T-helper 17 cell (primary cell): ENCODE measurements around the gene DHX30. TPM values are rescaled to one million over a fixed set of nuclear protein-coding genes. Genes with fewer than 3 reads are reported as not detected.

ENCODE experiments used
- ATAC-seq: fragments of 150-1000 bp; cut with Tn5 transposase; 2 replicates; pipeline ENCODE4 v1.10.0; 2021; ENCODE audit warnings: mild to moderate bottlenecking, moderate library complexity
- DNase-seq, 3 donors: peaks; one replicate each; pipeline versions ENCODE4 v3.0.0 to v3.0.0-alpha.2; 2020 to 2021
- H3K9me3 ChIP-seq: one replicate; pipeline ENCODE4 v1.7.0; 2013; ENCODE audit warnings: low read length, mild to moderate bottlenecking; ENCODE audit not compliant: control insufficient read depth, poor library complexity, severe bottlenecking
- H3K27ac Mint-ChIP-seq: one replicate; pipeline ENCODE4 v1.8.0; 2022; ENCODE audit warnings: mild to moderate bottlenecking, moderate library complexity, mixed read lengths
- H3K27me3 Mint-ChIP-seq: one replicate; pipeline ENCODE4 v1.8.0; 2022; ENCODE audit warnings: mixed read lengths
- H3K36me3 Mint-ChIP-seq: one replicate; pipeline ENCODE4 v1.8.0; 2022; ENCODE audit warnings: low read depth, mixed read lengths
- H3K4me1 Mint-ChIP-seq: one replicate; pipeline ENCODE4 v1.8.0; 2022; ENCODE audit warnings: mild to moderate bottlenecking, mixed read lengths
- H3K4me3 Mint-ChIP-seq: one replicate; pipeline ENCODE4 v1.8.0; 2022; ENCODE audit warnings: mild to moderate bottlenecking, moderate library complexity, mixed read lengths
- total RNA-seq, 4 donors: library from RNA in 2 of 4; stranded (reverse) in 2 of 4; gene quantifications; one replicate each; pipeline ENCODE4 v1.2.3 and lab custom pipeline; 2022 to 2026

DHX30 gene
- total RNA-seq, 2 donors from 2014 or later = 66.8 to 74.2 TPM

DNA sequence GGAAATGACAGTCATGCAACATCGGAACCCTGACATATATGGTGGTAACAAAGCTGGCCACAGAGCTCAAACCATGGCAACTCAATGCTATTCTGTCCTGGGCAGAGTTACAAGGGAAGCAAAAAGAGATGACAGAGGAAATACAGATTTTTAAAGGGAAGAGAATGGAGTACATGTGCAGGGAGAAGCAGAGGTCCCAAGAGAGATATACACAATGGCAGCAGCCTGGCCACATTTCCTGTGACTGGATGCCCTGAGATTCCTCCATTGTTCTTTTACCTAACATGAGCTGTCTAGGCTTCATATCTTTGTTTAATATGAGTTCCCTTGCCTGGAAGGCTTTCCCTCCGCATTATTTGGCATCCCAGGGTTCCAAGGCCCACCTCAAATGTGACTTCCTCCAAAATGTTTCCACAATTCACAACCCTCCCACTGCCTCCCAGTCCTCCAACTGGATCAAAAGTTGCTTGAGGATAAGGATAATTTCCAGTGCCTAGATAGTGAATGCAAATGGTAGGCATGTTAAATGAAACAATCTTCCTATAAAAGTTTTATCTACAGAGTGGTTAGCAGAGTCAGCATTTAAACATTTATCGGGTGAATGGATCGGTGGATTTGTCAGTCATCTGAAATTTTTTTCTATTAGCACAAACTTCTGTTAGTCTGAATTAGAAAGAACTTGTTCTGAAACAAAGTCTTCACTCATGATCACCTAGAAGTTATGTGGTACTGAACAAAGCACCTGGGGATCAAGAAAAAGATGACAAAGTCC, 86.2 kb downstream of the DHX30 start:
- H3K9me3 ChIP-seq = no peaks in the 10 kb centered on the region
- Mint-ChIP-seq H3K27me3 (no peaks in the 10 kb centered on the region), H3K27ac (no peak overlapping the region), H3K4me1 (peaks cover 15% of the 10 kb centered on the region), H3K4me3 (no peak overlapping the region), H3K36me3 (peaks cover 10% of the 10 kb centered on the region)
- no peak for ATAC-seq
- DNase-seq = no peak

DNA sequence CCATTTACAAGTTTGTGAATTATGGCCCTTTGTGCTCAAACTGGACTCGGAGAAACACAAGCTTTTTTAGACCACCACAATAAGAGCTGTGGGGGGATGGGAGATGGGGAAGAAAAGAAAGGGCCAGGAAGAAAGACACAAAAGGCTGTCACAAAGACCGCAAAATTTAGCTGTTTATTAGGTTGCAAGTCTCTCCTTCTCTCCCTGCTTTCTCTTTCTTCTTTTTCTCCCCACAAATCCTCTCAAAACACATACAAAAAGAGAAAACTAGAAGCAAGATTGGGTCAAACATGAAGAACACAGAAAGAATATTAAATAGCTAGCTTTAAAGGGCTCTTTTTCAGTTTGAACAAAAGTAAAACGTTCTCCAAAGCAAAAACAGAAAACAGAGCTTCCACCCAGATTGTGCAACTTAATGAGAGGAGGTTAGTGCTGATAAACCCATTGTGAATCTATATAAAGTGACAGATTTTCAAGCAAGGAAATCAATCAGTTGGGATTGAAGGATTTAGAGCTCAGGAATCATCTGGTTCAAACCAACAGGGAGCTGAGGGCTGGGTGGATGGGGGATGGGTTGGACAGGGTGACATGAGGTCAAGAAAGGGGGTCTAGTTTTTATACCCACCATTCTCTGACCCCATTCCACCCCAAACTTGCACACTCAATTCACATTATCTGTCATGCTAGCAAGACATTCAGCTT, 87.3 kb downstream of the DHX30 start:
- no peak for DNase-seq
- ATAC-seq = no peak
- H3K9me3 ChIP-seq = no peaks in the 10 kb centered on the region
- H3K4me3 Mint-ChIP-seq = no peak overlapping the region
- H3K27ac Mint-ChIP-seq = peak overlapping the region; percentile 41
- no peaks in the 10 kb centered on the region for H3K27me3 Mint-ChIP-seq
- peaks cover 8% of the 10 kb centered on the region for H3K36me3 Mint-ChIP-seq
- peaks cover 13% of the 10 kb centered on the region for H3K4me1 Mint-ChIP-seq

DNA sequence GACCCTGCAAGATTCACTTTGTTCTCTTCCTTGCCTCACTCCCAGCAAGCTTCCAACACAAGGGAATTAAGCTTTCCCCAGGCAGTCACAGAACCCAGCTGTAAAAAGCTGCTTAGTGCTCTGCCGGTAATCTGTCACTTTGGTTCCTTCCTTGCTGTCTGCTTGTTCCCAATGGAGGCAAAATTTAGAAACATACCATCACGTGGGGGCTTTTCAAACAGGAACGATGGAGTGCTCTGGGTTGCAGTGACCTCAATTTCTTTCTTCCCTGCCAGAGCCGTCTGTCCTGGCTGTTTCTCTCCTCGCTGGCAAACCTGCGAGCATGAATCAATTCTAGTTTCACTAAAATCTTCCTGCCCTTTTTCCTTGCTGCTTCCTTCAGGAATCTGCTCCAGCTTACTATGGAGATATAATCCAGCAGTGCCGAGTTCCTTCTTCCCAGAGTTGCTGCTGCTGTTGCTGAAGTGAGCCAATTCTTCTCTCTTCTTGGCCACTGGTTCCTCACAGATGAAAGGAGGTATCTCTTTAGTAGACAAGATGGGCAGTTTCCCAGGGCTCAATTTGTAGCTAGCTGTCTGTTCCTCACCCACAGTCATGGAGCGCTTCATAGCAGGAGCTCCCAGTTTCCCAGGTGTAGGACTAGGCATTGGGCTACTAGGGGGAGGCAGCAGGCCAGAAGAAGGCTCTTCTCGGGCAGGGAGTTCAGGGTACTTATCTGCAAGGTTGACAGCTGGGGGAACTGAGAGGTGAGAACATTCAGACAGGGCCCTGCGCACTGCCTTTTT, 88.1 kb downstream of the DHX30 start:
- Mint-ChIP-seq H3K27ac (no peak overlapping the region), H3K4me1 (peaks cover 15% of the 10 kb centered on the region), H3K27me3 (no peaks in the 10 kb centered on the region), H3K4me3 (no peak overlapping the region), H3K36me3 (peaks cover 8% of the 10 kb centered on the region)
- DNase-seq (no peak), ATAC-seq (no peak)
- H3K9me3 ChIP-seq = no peaks in the 10 kb centered on the region

DNA sequence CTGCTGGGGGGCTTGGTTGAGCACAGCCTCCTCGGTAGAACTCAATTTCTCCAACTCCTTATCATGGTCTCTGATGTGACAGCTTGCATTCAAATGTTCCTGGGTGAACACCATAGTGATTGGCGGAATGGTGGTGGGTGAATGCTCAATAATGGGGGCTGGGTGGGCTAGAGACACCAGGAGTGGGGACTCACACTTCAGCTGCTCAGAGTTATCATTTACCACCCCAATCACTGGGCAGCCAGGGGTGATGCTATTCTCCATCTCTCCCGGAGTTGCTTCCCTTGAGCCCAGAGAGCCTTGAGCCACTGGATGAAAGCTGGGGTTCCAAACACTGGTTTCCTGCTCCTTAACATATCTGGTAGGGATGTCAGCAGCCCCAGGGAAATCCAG, 88.7 kb downstream of the DHX30 start:
- H3K36me3 Mint-ChIP-seq = peaks cover 9% of the 10 kb centered on the region

DNA sequence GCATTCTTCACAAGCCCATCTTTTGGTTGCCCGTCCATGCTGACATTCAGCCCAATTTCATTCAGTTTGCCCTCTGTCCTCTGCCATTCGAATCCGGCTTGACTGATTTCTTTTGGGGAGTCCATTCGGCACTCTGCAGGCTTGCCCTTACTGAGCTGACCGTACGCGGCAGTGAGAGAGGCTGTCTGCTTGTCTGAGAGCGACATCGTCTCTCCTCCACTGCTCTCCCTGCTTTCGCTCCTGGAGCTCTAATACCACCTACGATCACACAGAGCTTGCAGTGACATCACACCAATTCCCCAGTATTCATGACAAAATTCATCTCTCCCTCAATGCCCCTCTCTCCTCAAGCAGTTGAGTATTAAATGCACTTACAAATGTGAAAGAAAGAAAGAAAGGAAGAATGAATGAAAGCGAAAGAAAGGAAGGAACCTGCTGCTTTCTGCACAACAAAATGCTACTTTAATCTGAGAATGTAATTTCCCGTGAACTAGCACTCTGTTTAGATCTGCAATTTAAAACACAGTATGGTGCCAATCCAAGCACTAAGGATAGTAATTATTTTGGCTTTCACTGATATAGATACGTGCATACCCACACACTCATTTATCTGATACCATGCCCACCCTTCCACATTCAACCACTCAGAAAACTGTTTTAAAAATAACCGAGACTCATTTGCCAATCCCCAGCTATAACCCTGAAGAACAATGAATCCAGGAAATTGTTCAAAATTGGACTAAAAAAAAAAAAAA, 89.5 kb downstream of the DHX30 start:
- no peak for ATAC-seq
- no peak for DNase-seq
- H3K27me3 Mint-ChIP-seq = no peaks in the 10 kb centered on the region
- H3K36me3 Mint-ChIP-seq = peaks cover 7% of the 10 kb centered on the region
- H3K9me3 ChIP-seq = no peaks in the 10 kb centered on the region
- H3K4me1 Mint-ChIP-seq = peaks cover 13% of the 10 kb centered on the region
- no peak overlapping the region for H3K4me3 Mint-ChIP-seq
- H3K27ac Mint-ChIP-seq = peak overlapping the region; percentile 68

More for the DNA sequence above, 88.7 kb downstream of the DHX30 start:
- Mint-ChIP-seq H3K27ac (no peak overlapping the region), H3K27me3 (no peaks in the 10 kb centered on the region), H3K4me1 (peaks cover 16% of the 10 kb centered on the region), H3K4me3 (no peak overlapping the region)
- ATAC-seq = no peak
- DNase-seq = no peak
- H3K9me3 ChIP-seq = no peaks in the 10 kb centered on the region

DNA sequence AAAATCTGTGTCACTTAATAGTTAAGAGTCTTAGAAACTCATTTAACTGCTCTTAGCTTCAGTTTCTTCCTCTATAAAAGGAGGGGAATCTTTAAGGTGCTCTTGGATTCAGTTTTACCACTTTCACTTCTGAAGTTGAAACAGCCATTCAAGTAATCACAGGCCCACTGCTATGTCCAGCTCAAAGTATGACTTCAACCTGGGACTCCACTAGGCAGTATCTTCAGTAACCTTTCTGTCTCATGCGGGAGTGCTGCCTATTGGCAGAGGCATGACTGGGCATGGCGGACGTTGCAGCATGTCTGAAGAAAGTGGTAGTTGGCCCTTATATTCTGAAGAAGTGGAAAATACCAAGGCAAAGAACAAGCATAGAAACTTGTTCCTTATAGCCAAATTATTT, 92.3 kb downstream of the DHX30 start:
- Mint-ChIP-seq H3K27me3 (no peaks in the 10 kb centered on the region), H3K4me1 (peaks cover 18% of the 10 kb centered on the region), H3K4me3 (no peak overlapping the region), H3K27ac (no peak overlapping the region), H3K36me3 (peaks cover 7% of the 10 kb centered on the region)
- H3K9me3 ChIP-seq = no peaks in the 10 kb centered on the region
- ATAC-seq (no peak), DNase-seq (no peak)

DNA sequence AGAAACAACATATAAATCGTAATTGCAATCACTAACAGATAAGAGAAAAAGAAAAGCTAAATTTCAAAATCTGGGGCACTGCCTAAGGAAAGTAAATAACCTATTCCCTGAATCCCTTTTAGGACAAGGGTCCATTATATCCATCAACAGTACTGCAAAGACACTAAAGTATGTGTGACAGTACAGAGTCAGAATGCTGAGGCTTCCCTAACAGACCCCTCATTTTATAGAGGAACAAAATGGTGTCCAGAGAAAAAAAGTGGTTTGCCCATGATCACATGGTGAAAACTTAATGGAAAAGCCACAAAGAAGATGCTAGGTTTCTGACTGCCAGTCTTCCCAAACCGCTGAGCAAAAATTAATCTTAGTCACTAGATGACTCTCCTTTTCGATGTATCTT, 93.8 kb downstream of the DHX30 start:
- no peak for DNase-seq
- Mint-ChIP-seq H3K4me3 (no peak overlapping the region), H3K4me1 (peaks cover 16% of the 10 kb centered on the region), H3K27me3 (no peaks in the 10 kb centered on the region), H3K36me3 (peaks cover 7% of the 10 kb centered on the region), H3K27ac (no peak overlapping the region)
- ATAC-seq = no peak
- H3K9me3 ChIP-seq = no peaks in the 10 kb centered on the region

DNA sequence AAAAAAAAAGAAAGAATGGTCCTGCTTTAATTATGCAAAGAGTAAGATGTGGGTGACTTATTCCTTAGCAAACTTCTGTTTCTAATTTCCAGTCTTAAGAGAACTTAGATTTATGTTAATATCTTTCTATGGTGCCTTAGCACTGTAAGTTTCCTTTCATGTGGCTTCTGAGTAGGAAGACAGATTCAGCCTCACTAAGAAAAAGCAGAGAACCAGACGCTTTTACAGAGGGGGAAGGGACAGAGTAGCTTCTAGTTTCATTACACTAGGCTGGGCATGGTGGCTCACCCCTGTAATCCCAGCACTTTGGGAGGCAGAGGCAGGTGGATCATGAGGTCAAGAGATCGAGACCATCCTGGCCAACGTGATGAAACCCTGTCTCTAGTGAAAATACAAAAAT, 95.0 kb downstream of the DHX30 start:
- no peak overlapping the region for H3K4me3 Mint-ChIP-seq
- ATAC-seq = no peak
- no peak for DNase-seq

DNA sequence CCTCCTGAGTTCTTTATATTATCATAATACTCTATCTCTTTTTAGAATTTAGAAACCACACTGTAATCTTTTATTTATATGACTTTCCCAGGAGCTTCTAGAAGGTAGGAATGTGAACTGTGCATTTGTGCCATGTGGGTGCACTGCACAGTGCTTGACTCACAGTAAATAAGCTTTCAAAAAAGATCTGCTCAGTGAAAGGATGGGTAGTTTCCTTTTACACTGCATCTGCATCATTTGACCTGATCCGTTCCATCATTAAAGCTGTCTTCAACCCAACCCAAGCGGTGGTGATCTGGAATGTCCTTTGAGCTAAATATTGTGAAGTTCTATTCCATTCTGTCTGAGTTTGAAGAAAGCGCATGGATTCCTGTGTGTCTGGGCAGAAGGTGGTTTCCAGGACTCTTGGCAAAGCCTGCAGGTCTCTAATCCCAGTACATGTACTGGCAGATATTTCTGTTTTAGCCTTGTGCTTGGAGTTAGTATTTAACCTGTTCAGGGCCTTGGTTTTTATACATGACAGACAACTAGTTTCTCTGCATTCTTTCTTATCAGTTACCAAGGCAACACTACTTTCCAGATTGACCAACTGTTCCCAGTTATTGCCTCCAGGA, 96.7 kb downstream of the DHX30 start:
- Mint-ChIP-seq H3K27ac (no peak overlapping the region), H3K4me1 (peaks cover 10% of the 10 kb centered on the region), H3K36me3 (peaks cover 3% of the 10 kb centered on the region), H3K27me3 (no peaks in the 10 kb centered on the region), H3K4me3 (no peak overlapping the region)
- no peaks in the 10 kb centered on the region for H3K9me3 ChIP-seq
- DNase-seq = no peak
- ATAC-seq = no peak

More for the DNA sequence above, 95.0 kb downstream of the DHX30 start:
- H3K36me3 Mint-ChIP-seq = peaks cover 3% of the 10 kb centered on the region
- no peaks in the 10 kb centered on the region for H3K9me3 ChIP-seq
- peaks cover 12% of the 10 kb centered on the region for H3K4me1 Mint-ChIP-seq
- no peaks in the 10 kb centered on the region for H3K27me3 Mint-ChIP-seq
- H3K27ac Mint-ChIP-seq = peak overlapping the region; percentile 72

Other genes starting within 250 kb of the DHX30 start
- gene CSPG5, start 224.3 kb upstream of the DHX30 start, total RNA-seq = under 1 TPM; 0.21 to 0.35 TPM
- 100 to 1,000 TPM in 1 of 2 donors, 10 to 100 TPM in 1; 82.2 to 104 TPM for gene SMARCC1, start 21.2 kb upstream of the DHX30 start, total RNA-seq
- 10 to 100 TPM; 80.6 to 89.7 TPM for gene MAP4, start 213.3 kb downstream of the DHX30 start, total RNA-seq